DMS53 treated with DMSO at 0.1 percent for 48 hours (cell line): ENCODE measurements around the gene LPP.
"Not testable (repeated sequence)": the region's sequence is repeated elsewhere in the genome, so short reads cannot be mapped to it uniquely, and the experiment has no call there.

Experiments used
- DNase-seq: peaks from one replicate; lab custom pipeline; 2025; ENCODE audit not compliant: unreplicated experiment; lab: John Stamatoyannopoulos, UW

LPP gene

DNA sequence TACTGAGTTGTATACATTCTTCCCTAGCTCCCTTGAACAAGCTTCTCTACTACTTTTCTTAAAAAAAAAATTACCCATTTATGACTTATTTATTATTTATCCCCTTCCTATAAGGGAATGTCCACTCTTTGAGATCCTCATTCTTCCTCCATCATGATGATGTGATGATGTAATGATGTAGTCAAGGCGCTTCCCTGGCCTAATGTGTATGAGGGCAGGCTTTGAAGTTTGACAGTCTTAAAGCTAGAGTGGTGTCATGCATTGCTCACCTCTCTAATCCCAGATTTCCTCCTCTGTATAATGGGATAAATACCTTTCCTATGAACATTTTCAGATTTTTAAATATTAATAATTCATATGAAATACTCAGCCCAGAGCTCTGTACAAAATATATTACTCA is 531.8 kb downstream of the LPP start:
- no peak for DNase-seq

DNA sequence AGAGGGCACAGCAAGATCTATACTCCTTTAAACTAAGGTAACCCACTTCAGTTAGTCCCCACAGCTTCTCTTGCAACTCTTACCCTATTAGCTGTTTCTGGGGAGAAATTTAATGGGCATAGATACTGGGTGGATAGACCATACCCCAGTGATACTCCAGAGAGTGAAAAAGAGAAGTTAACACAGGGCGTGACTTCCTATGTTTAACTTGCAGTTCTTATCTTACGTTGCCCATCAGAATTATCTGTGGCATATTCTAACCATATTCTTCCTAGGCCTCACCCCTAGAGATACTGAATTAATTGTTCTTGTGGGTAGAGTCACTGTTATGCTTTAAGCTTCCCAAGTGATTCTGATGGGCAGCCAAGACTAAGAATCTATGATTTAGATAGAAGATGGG is 532.4 kb downstream of the LPP start:
- DNase-seq = no peak

DNA sequence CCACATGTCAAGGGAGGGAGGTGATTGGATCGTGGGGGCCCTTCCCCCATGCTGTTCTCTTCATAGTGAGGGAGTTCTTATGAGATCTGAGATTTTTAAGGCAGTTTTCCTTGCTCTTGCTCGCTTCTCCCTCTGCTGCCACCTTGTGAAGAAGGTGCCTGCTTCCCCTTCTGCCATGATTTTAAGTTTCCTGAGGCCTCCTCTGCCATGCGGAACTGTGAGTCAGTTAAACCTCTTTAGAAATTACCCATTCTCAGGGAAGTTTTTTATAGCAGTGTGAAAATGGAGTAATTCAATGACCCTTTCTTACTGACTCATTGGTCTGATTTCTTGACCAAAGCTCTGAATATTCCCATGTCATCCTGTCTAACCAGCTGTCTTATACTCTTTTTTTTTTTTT is 533.4 kb downstream of the LPP start:
- DNase-seq = no peak

DNA sequence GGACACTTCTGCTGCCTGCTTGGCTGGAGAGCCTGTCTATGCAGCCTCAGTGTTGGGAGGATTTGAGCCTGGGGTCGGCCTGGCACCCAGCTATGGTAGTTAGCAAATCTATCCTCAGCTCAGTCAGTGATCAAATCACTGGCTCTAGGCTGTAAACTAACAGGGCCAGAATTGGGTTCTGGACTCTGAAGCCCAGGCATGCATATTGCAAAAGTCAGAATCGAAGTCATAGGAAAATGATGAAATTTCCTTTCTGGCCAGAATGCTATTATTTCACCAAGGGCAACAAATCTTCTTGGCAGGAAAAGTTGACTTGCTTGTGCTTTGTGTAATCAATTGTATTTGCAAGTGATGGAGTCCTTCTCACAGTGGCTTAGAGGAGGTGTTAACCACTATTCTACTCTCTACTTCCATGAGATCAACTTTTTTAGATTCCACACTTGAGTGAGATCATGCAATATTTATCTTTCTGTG is 535.2 kb downstream of the LPP start:
- no peak for DNase-seq

DNA sequence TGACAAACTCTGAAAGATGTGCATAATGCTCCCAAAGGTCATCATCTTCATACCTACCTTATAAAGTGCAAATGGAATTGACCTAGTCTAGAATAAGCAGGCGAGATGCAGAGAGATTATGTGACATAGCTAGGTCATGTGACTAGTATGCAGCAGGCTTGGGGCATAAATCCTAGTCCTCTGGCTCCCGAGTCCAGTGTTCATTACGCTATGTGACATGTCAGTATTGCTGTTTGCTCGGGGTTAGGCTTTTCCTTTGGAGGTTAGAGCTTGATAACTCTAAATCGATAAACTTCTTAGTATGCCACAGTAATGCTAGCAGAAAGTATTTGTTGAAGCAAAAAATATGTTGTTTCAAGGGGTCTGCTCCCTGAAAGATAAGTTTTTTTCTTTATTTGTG is 536.1 kb downstream of the LPP start:
- no peak for DNase-seq

DNA sequence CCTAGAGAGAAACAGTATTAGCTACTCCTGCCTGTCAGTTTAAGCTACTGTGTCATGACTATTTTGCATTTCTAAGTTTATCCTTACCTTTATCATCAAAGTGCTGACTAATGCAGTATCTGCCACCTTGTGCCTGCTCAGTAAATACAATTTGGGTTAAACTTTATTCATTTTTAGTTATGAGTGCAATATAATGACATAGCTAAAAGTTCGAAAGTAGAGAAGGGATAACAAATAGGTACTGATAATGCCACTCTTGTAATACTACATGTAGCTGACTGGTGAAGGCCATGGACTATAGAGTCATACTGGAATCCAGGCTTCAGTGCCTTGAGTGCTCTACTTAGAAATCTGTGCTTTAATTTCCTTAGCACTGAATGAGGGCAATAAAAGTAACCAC is 537.0 kb downstream of the LPP start:
- DNase-seq = no peak

DNA sequence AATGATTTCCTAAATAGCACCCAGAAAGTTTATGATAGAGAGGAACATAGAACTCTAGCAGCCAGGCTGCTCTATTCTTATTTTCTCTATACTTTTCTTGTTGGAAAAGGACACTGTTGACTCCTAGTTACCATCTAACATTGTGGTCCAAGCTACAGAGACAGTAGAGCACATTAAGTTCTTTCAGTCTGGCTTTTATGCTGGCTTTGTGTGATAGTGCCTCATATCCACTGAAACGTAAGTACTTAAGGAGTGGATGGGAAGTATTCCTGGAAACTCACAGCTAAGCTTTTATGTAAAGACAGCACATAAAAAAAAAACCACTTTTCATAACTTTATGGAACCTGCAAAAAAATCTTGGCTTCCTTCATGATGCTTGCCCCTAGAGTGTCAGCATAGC is 537.7 kb downstream of the LPP start:
- DNase-seq = no peak

DNA sequence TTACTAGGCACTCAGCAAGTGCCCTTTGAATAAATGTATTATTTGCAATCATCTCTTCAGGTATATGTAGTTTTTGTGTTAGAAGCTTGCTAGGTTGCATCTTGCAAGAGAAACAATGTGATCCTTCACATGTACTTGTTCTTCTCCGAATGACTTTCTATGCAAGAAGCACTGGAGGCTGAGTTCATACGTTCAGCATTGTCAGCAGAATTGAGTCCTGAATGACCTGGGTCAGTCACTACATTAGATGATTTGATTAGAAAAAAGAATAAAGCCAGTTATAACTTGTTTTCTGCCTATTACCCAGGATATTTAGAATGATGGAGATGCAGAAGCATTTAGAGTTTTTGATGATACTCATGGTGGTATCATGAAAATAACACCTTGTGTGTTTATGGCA is 538.7 kb downstream of the LPP start:
- DNase-seq = no peak

DNA sequence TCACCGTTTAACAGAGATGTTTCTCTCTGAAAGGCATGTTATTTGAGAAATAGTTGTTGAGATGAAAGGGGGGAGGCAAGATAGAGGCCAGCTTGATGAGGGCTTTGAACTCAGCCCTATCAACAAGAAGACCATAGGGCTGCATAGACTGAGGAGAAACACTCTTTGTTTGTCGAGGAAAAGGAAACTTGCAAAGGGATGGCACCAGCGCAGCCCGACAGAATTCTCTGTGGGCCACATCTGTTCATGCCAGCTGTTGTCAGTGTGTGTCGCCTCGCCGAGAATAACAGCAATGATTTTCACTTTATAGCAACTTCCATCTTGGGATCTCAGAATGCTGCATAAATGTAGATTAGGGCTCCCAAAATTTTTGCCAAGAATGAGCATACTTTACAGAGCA is 539.5 kb downstream of the LPP start:
- no peak for DNase-seq

DNA sequence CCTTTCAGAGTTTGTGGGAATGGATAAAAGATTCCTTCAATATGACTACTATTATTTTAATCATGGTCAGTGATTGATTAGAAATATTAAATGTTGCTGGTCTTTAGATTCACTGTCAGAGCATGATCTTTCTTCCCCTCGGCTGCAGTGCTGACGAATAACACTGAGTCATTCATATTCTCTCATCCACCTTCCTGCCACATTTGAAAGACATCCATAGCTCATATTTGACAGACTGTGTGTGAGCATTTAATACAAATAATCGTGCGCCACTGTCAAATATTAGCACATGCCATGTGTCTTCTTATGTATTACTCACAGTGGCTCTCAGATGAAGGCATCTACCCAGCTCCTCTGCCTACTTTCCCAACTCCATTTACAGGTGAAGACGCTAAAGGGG is 541.3 kb downstream of the LPP start:
- DNase-seq = no peak

DNA sequence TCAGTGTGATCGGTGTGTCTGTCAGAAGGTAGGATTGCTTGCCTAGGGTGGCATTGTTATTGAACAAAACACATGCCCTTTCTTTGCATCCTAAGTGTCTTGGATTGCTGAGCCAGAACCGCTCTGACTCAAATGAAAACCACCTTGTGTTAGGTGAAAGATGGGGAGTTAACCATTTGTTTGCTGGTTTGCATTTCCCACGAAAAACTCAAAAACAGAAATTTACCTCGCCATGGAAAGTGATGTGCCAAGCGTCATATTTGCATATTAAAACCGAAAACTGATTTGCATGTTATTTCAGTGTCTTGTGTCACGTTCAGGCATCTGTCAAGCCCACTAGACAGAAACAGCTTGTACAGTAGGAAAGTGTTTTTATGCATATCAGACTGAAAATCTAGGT is 543.2 kb downstream of the LPP start:
- no peak for DNase-seq

DNA sequence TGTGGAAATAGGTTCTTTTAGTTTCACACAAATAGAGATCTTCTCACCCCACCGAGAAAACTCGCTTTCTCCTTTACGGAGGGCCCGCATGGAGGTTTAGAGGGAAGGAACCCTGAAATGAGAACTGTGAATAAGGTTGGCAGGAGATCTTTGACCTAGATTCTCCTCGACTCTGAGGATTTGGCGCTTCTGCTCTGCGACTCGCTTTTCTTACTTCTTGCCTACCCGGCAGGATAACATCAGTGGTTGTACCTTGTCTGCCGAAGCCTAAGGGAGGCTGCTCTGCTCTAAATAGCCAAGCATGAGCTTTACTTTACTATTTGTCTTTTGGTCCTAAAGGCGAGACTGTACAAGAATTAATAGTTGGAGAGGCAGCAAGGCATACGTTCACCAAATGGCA is 544.5 kb downstream of the LPP start:
- DNase-seq = no peak

DNA sequence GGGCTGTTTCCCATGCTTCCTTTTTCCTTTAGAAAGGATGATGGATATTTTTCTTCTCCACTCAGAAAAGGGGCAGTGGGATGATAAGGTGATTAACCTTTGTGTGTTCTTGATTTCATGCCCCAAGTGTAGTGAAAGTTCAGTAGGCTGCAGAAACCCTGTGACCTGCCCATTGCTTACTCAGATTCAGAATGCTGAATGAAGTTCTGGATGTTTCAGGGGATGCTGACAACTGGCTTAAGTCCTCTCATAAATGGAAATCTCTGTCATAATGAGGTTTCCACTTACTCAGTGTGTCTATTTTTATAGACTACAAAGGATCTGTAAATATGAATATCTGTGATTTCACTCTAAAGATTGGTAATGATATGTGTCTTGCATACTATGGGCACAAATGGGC is 546.5 kb downstream of the LPP start:
- no peak for DNase-seq

DNA sequence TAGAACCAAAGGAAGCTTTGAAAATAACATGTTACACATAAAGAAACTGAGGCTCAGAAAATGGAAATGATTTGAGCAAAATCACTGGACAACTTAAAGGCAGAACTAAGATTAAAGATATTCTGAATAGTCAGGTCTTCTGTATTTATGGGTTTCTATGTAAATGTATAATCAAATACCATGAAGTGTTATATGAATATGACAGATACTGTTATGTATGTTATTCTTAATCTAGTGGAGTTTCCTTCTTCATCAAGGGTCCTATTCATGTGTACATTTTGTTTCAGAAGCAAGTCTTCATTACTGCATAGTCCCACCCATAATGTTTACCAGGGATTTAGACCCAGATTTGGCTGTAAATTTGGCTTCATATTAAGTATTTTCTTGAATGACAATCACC is 547.0 kb downstream of the LPP start:
- DNase-seq = no peak

DNA sequence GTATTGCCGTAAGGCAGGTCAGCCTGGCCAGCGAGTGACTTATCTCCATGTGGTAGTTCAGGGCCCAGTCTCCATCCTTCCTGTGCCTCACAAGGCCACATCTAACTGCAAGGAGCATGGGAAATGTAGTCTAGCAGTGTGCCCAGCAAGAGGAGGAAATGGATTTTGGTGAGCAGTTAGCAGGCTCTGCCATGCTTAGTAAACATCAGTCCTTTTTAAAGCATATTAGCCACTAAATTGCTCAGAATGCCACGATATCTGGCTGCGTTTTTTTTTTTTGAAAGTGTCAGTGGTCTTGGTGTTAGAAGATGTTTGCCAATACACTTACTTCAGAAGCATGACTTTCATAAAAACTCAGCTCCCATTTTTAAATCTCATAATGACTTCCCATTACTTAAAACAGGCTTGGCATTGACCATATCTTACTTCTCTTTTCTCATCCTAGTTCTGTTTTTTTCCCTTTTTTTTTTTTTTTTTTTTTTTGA is 547.6 kb downstream of the LPP start:
- no peak for DNase-seq

DNA sequence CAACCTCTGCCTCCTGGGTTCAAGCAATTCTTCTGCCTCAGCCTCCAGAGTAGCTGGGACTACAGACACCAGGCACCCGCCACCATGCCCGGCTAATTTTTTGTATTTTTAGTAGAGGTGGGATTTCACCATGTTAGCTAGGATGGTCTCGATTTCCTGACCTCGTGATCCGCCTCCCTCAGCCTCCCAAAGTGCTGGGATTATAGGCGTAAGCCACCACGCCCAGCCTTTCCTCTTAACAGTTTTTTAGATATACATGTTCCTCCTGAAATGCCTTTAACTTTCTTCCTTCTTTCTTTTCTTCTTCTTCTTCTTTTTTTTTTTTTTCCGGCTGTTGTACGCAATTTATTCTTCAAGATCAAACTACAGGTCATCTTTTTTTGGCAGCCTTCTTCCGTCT is 548.1 kb downstream of the LPP start:
- DNase-seq = not testable (repeated sequence)

DNA sequence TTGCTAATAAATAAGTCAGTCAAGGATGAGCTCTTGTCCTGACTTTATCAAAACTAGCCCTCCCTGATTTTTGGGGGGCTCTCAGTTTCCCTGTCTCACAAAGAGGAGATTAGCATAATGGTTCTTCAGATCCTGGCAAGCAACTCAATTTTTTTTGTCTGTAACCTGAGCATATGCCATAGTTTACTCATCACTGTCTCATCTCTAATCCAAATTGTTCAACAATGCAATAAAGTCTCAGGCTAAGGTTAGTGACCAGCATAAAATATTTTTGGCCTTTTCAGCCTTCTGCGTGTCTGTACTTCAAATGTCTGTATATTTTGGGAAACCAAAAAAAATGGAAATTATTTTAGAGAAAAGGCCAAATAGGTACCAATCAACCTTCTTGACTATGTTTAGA is 552.2 kb downstream of the LPP start:
- no peak for DNase-seq

DNA sequence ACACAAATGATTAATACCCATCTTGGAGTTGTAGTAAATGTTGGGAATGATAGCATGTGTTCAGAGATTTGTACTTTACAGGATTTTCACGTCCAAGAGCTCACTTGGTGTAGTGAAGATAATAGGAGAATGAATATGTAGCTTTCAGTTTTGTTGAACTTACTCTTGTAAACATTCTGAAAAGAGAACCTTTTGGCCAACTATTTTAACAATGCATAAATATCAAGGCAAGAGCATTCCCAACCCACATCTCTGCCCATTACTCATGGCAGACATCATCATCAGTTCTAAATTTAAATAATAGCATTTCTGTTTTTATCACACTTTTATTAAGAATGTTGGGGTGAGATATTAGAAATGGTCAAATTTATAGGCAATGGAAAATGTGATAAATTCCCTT is 552.6 kb downstream of the LPP start:
- no peak for DNase-seq

DNA sequence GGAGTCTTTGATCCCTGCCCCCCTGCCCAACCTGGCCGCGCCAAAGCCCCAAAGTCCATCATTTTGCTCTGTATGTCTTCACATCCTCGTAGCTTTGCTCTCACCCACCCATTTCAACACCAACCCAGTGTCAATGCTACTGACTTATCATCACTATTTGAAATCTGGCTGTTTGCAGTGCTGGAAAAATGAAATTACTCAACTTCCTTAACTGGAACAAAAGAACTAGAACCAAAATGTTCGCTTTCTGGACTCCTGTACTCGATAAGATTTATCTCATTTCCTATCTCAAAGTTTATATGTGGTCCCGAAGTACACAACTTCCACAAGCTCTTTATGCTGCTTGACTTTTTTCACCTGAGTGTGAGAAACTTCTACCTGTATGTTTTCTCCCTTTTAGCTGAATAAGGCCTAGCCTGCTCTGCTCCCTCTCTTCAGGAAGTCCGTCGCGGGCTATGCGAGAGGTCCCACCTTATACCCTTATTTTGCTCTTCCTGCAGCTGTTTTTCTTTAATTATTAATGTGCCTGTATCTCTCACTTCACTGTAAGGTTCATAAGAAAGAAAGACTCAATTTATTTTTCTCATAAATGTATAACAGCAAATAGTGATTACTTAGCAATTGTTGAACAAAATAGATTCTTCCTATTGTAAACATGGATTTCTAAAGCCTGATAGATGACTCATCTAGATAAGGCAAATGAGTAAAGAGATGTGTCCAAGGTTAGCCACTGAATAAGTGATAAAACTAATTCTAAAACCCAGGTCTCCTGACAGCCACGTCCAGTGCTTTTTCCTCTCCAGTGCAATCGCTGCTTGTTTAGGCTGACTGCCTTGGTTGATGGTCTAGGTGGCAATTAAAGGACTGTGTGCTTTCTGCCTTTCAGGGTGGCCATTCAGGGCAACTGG is 553.7 kb downstream of the LPP start:
- no peak for DNase-seq

DNA sequence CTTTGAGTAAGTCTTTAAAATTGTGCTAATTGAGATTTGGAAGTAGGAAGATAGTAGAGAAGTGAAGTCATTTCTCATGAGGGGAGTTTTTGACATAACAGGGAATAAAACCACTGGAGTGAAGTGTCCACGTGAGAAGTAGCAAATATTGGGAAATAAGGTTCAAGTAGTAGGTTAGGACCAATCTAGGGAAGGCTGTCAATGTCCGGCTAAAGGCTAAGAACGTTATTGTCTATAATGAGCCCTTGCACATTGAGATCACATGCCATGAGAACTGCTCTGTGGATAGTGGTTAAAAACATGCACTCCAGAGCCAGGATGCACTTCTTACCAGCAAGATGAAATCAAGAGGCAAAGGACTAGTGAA is 557.9 kb downstream of the LPP start:
- no peak for DNase-seq

DNA sequence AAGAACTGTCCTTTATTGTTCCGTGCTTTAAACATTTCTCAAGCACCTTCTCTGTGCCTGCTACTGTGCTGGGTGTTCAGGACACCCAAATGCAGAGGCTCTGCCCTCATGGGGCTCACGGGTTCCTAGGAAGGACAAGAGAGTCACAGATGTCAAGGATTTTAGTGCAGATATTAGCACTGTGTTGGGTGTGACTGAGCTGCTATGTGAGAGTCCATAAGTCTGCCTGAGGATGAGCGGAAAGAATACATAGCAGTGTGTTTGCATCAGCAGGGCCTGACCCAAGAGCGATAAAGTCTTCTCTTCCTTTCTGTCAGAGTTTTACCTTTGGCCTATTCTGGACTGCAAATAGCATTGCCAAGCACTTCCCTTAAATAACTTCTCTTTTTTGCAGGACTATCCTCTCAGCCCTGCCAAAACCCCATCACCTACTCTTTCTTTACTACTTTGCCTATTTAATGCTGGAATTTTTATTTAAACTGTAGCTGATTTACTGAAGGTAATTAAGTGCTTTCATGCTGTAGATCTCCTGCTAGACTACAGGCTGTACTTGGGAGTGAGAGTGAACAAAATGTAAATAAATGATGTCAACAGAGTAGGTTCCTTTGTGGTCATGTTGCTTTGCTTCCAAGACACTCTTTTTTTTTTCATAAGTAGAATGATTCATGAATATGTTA is 558.4 kb downstream of the LPP start:
- DNase-seq = no peak

DNA sequence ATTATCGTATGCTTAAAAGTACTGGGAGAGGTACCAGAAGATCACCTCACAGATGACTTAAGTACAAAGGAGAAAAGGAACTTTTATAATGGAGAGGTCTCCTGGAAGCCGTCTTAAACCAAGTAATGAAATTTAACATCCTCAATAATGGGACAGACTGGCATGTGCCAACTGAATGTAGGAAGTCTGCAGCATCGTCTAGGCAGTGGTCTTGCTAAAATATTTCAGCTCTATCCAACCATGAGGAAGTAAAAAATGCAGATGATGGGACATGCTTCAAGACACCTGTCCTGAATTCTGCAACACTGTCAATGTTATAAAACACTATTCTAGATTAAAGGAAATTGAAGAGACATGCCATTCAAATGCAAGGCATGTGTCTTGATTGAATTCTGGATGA is 559.0 kb downstream of the LPP start:
- DNase-seq = no peak
